Fibroblast of villous mesenchyme (primary cell): ENCODE data around the gene RTN4R. TPM values are rescaled to one million over a fixed set of nuclear protein-coding genes. Genes with fewer than 3 reads are reported as not detected.
A peak's percentile ranks its signal among the peaks of the same experiment; 100 is the strongest.

Source experiments
- DNase-seq: peaks from one replicate; pipeline ENCODE4 v3.0.0-alpha.2; 2010; ENCODE audit warnings: low read depth
- H3K4me3 ChIP-seq: 2 replicates; pipeline ENCODE4 v1.5.1; 2011; ENCODE audit warnings: low read depth, mild to moderate bottlenecking, low read length
- total RNA-seq: library from RNA; depleted of rRNA; stranded (reverse); fragments of >200 nt; gene quantifications from 2 replicates; pipeline ENCODE4 v1.2.3, GENCODE V29; 2012
- TF ChIP-seq, protein P1 (sequence below): IDR thresholded peaks from 2 replicates; pipeline ENCODE4 v1.5.1; 2012; ENCODE audit warnings: low read depth, mild to moderate bottlenecking, low read length; ENCODE audit not compliant: insufficient read depth

The RTN4R gene
- total RNA-seq, 1 donor: 1.3 TPM

- DNase-seq: peak; percentile 18
Observed at GRCh38 chr22:20249797-20250354, 18.2 kb downstream of the RTN4R start.

DNA sequence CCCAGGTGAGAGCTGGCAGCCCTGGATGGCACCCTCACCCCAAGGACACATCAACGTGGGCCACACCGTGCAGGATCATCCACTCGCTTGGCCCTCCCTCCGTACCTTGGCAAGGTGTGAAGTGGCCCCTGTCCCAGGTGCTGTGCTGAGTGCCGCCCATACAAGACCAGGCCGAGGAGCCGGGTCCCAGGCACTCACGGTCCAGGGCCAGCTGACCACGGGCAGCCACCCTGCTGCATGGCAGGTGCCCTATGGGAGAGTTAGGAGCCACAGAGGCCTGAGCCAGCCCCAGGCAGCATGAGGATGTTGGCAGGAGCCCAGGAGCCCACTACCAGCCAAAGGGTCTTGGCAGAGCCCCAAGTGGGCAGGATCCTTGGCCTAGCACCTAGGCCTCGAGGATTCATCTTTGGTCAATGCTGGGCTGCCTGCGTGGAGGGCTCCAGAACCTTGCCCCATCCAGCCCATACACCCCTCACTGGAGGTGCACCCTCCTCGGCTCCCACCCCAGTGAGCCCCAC is 19.6 kb downstream of the RTN4R start:
- TF ChIP-seq, protein P1, sequence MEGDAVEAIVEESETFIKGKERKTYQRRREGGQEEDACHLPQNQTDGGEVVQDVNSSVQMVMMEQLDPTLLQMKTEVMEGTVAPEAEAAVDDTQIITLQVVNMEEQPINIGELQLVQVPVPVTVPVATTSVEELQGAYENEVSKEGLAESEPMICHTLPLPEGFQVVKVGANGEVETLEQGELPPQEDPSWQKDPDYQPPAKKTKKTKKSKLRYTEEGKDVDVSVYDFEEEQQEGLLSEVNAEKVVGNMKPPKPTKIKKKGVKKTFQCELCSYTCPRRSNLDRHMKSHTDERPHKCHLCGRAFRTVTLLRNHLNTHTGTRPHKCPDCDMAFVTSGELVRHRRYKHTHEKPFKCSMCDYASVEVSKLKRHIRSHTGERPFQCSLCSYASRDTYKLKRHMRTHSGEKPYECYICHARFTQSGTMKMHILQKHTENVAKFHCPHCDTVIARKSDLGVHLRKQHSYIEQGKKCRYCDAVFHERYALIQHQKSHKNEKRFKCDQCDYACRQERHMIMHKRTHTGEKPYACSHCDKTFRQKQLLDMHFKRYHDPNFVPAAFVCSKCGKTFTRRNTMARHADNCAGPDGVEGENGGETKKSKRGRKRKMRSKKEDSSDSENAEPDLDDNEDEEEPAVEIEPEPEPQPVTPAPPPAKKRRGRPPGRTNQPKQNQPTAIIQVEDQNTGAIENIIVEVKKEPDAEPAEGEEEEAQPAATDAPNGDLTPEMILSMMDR: no peak
- DNase-seq: no peak
- no peak overlapping the region for H3K4me3 ChIP-seq

More at GRCh38 chr22:20249797-20250354, 18.2 kb downstream of the RTN4R start:
- TF ChIP-seq, protein P1: no peak
- H3K4me3 ChIP-seq: no peak overlapping the region

GRCh38 chr22:20247608-20248171 is 20.4 kb downstream of the RTN4R start:
- DNase-seq: no peak
- no peak overlapping the region for H3K4me3 ChIP-seq
- TF ChIP-seq, protein P1: no peak

- H3K4me3 ChIP-seq: no peak overlapping the region
- DNase-seq: peak; percentile 71
- TF ChIP-seq, protein P1: no peak
Observed at GRCh38 chr22:20247010-20247505, 21.1 kb downstream of the RTN4R start.

GRCh38 chr22:20246368-20247009 is 21.6 kb downstream of the RTN4R start:
- TF ChIP-seq, protein P1: no peak
- no peak overlapping the region for H3K4me3 ChIP-seq
- DNase-seq: no peak

GRCh38 chr22:20245577-20246367 is 22.3 kb downstream of the RTN4R start:
- H3K4me3 ChIP-seq: no peak overlapping the region
- TF ChIP-seq, protein P1: no peak
- DNase-seq: no peak
